Fibroblast of peridontal ligament (primary cell): ENCODE results near the gene NR5A1.
A peak's percentile ranks its signal among the peaks of the same experiment; 100 is the strongest.

Experiments
- DNase-seq: peaks from one replicate; pipeline ENCODE4 v3.0.0-alpha.2; 2010; ENCODE audit errors: extremely low read depth

NR5A1 gene

GRCh38 chr9:124506931-124507879, at the start of gene NR5A1:
Gene NR5A1 (minus strand): TSS chr9:124507399. CDS start chr9:124503395, 4,004 bp downstream.
- DNase-seq, result no peak

GRCh38 chr9:124555043-124555442, 47.8 kb upstream of the NR5A1 start:
- no peak for DNase-seq

- peak; percentile 52 for DNase-seq
These were observed 46.5 kb upstream of the NR5A1 start for GRCh38 chr9:124553738-124554137.

GRCh38 chr9:124552273-124552605, 45.0 kb upstream of the NR5A1 start:
- no peak for DNase-seq

- DNase-seq, result peak; percentile 66
These were observed 44.5 kb upstream of the NR5A1 start for GRCh38 chr9:124551472-124552272.

GRCh38 chr9:124550072-124550471, 42.9 kb upstream of the NR5A1 start:
- DNase-seq, result no peak

GRCh38 chr9:124549016-124549415, 41.8 kb upstream of the NR5A1 start:
- no peak for DNase-seq

GRCh38 chr9:124544535-124544934, 37.3 kb upstream of the NR5A1 start:
- no peak for DNase-seq

GRCh38 chr9:124541824-124542223, 34.6 kb upstream of the NR5A1 start:
- DNase-seq, result no peak

- DNase-seq, result no peak
These were observed 30.7 kb upstream of the NR5A1 start for GRCh38 chr9:124537926-124538325.

GRCh38 chr9:124535846-124536245, 28.6 kb upstream of the NR5A1 start:
- DNase-seq, result no peak

GRCh38 chr9:124532897-124533296, 25.7 kb upstream of the NR5A1 start:
- DNase-seq, result no peak

GRCh38 chr9:124531115-124531514, 23.9 kb upstream of the NR5A1 start:
- DNase-seq, result no peak

GRCh38 chr9:124530246-124530645, 23.0 kb upstream of the NR5A1 start:
- DNase-seq, result no peak

GRCh38 chr9:124527781-124528180, 20.6 kb upstream of the NR5A1 start:
- peak; percentile 19 for DNase-seq

- no peak for DNase-seq
These were observed 19.0 kb upstream of the NR5A1 start for GRCh38 chr9:124526174-124526573.

- DNase-seq, result no peak
These were observed 15.2 kb upstream of the NR5A1 start for GRCh38 chr9:124522121-124523098.

GRCh38 chr9:124521142-124521541, 13.9 kb upstream of the NR5A1 start:
- no peak for DNase-seq

- no peak for DNase-seq
These were observed 13.0 kb upstream of the NR5A1 start for GRCh38 chr9:124520206-124520596.

GRCh38 chr9:124518116-124518515, 10.9 kb upstream of the NR5A1 start:
- DNase-seq, result no peak

- no peak for DNase-seq
These were observed 10.4 kb upstream of the NR5A1 start for GRCh38 chr9:124517600-124517999.

GRCh38 chr9:124514874-124515273, 7.7 kb upstream of the NR5A1 start:
- DNase-seq, result no peak
